Neutrophil (primary cell): ENCODE data around the gene HNRNPH1.
"Not testable (repeated sequence)": the region's sequence is repeated elsewhere in the genome, so short reads cannot be mapped to it uniquely, and the experiment has no call there.

Experiments used
- H3K27ac ChIP-seq: fragments of 200-600 bp; sonication (generic); 2 replicates; pipeline ENCODE4 v1.5.1; 2016; ENCODE audit warnings: mild to moderate bottlenecking, moderate library complexity
- H3K27me3 ChIP-seq: fragments of 200-600 bp; sonication (generic); 2 replicates; pipeline ENCODE4 v1.6.0; 2016; ENCODE audit warnings: mild to moderate bottlenecking
- H3K36me3 ChIP-seq: fragments of 200-600 bp; sonication (generic); 2 replicates; pipeline ENCODE4 v1.5.1; 2017
- H3K4me1 ChIP-seq, 2 experiments: fragments of 200-600 bp in 1 of 2; sonication (generic) in 1 of 2; 1 replicate in 1 of 2; 2 replicates in 1 of 2; pipeline versions ENCODE4 v1.5.1 to v1.6.1; 2013 to 2016; ENCODE audit warnings: low read depth in 1 of 2, low read length in 1 of 2, mild to moderate bottlenecking in 1 of 2, moderate library complexity in 1 of 2; ENCODE audit not compliant: control insufficient read depth in 1 of 2, insufficient read depth in 1 of 2
- H3K4me3 ChIP-seq, 2 experiments: fragments of 200-600 bp in 1 of 2; sonication (generic) in 1 of 2; 1 replicate in 1 of 2; 2 replicates in 1 of 2; pipeline ENCODE4 v1.5.1; 2013 to 2016; ENCODE audit warnings: low read depth in 1 of 2, low read length in 1 of 2, mild to moderate bottlenecking in 1 of 2, moderate library complexity in 1 of 2
- H3K9me3 ChIP-seq: fragments of 200-600 bp; sonication (generic); 2 replicates; pipeline ENCODE4 v1.5.1; 2016
- CTCF ChIP-seq: fragments of 200-600 bp; sonication (generic); IDR thresholded peaks from 2 replicates; pipeline ENCODE4 v1.5.1; 2016; ENCODE audit warnings: antibody characterized with exemption

Gene HNRNPH1

GRCh38 chr5:179623003-179623905 lies at the start of gene HNRNPH1:
HNRNPH1 (minus strand) TSS chr5:179623671; CDS start chr5:179623133, 538 bp downstream.
- Histone ChIP-seq H3K27ac (peak within 1 kb of the TSS; percentile 98), H3K4me3 (peak within 1 kb of the TSS; percentile 96 to 100), H3K9me3 (no peaks in the 10 kb centered on the region), H3K36me3 (peaks cover 29% of the 10 kb centered on the region), H3K4me1 (peaks cover 45 to 47% of the 10 kb centered on the region in 2 experiments), H3K27me3 (no peaks in the 10 kb centered on the region)
- TF ChIP-seq CTCF: no peak

- Histone ChIP-seq H3K27ac (no peak overlapping the region), H3K9me3 (no peaks in the 10 kb centered on the region), H3K36me3 (peaks cover 18% of the 10 kb centered on the region), H3K27me3 (no peaks in the 10 kb centered on the region), H3K4me1 (peaks cover 16 to 20% of the 10 kb centered on the region in 2 experiments), H3K4me3 (no peak overlapping the region)
- peak; percentile 58 for TF ChIP-seq CTCF
These were observed 44.9 kb upstream of the HNRNPH1 start for GRCh38 chr5:179668391-179668790.

GRCh38 chr5:179661647-179662046 lies 38.2 kb upstream of the HNRNPH1 start:
- Histone ChIP-seq H3K4me1 (peaks cover 6 to 10% of the 10 kb centered on the region in 2 experiments), H3K36me3 (peaks cover 19% of the 10 kb centered on the region)
- not testable (repeated sequence) for H3K9me3 ChIP-seq, H3K27me3 ChIP-seq, H3K27ac ChIP-seq, H3K4me3 ChIP-seq

- Histone ChIP-seq H3K4me3 (peak overlapping the region; percentile 50 to 52), H3K27ac (peak overlapping the region; percentile 35)
- H3K36me3 ChIP-seq: not testable (repeated sequence)
These were observed 34.8 kb upstream of the HNRNPH1 start for GRCh38 chr5:179658179-179658856.

GRCh38 chr5:179657302-179658178 lies 34.1 kb upstream of the HNRNPH1 start:
- not testable (repeated sequence) for H3K4me3 ChIP-seq, H3K9me3 ChIP-seq, H3K27me3 ChIP-seq, H3K27ac ChIP-seq, H3K36me3 ChIP-seq
- H3K4me1 ChIP-seq: peaks cover 6 to 10% of the 10 kb centered on the region in 2 experiments
- peak; percentile 12 for TF ChIP-seq CTCF

More at GRCh38 chr5:179658179-179658856, 34.8 kb upstream of the HNRNPH1 start:
- peaks cover 6 to 10% of the 10 kb centered on the region in 2 experiments for H3K4me1 ChIP-seq
- not testable (repeated sequence) for H3K27me3 ChIP-seq, H3K9me3 ChIP-seq

GRCh38 chr5:179653135-179653534 lies 29.7 kb upstream of the HNRNPH1 start:
- not testable (repeated sequence) for H3K27ac ChIP-seq, H3K4me3 ChIP-seq, H3K4me1 ChIP-seq, H3K27me3 ChIP-seq, H3K36me3 ChIP-seq, H3K9me3 ChIP-seq

GRCh38 chr5:179650245-179650644 lies 26.8 kb upstream of the HNRNPH1 start:
- not testable (repeated sequence) for H3K9me3 ChIP-seq, H3K27ac ChIP-seq, H3K27me3 ChIP-seq, H3K4me1 ChIP-seq, H3K4me3 ChIP-seq, H3K36me3 ChIP-seq

- not testable (repeated sequence) for H3K4me3 ChIP-seq, H3K4me1 ChIP-seq, H3K27me3 ChIP-seq, H3K9me3 ChIP-seq, H3K36me3 ChIP-seq, H3K27ac ChIP-seq
These were observed 25.8 kb upstream of the HNRNPH1 start for GRCh38 chr5:179649166-179649703.
